Type B pancreatic cell (in vitro differentiated cells): ENCODE data around the gene LILRB3. TPM values are rescaled to one million over a fixed set of nuclear protein-coding genes. Genes with fewer than 3 reads are reported as not detected.
"Not testable (repeated sequence)": the region's sequence is repeated elsewhere in the genome, so short reads cannot be mapped to it uniquely, and the experiment has no call there.

ENCODE experiments used
- DNase-seq: peaks from one replicate; pipeline ENCODE4 v3.0.0; 2021; ENCODE audit warnings: mixed read lengths; ENCODE audit not compliant: unreplicated experiment; ENCODE audit errors: extremely low spot score
- H3K27ac Mint-ChIP-seq: 2 replicates; pipeline ENCODE4 v1.8.0; 2021; ENCODE audit warnings: mild to moderate bottlenecking, mixed read lengths
- H3K27me3 Mint-ChIP-seq: 2 replicates; pipeline ENCODE4 v1.8.0; 2021; ENCODE audit warnings: mixed read lengths
- H3K36me3 Mint-ChIP-seq: 2 replicates; pipeline ENCODE4 v1.8.0; 2021; ENCODE audit warnings: mixed read lengths
- H3K4me1 Mint-ChIP-seq: one replicate; pipeline ENCODE4 v1.8.0; 2021; ENCODE audit warnings: mixed read lengths; ENCODE audit not compliant: unreplicated experiment
- H3K4me3 Mint-ChIP-seq: 2 replicates; pipeline ENCODE4 v1.8.0; 2021; ENCODE audit warnings: mild to moderate bottlenecking, mixed read lengths
- H3K9me3 Mint-ChIP-seq: 2 replicates; pipeline ENCODE4 v1.8.0; 2021; ENCODE audit warnings: mixed read lengths
- total RNA-seq: library from RNA; stranded (reverse); gene quantifications from 2 replicates; pipeline ENCODE4 v1.2.1, GENCODE V29; 2021; ENCODE audit warnings: low replicate concordance
- TF ChIP-seq, protein P1 (sequence below): fragments of 200-600 bp; sonication (generic); conservative IDR thresholded peaks from 2 replicates; pipeline ENCODE4 v1.5.0; 2021; ENCODE audit warnings: antibody characterized with exemption, mild to moderate bottlenecking

Gene LILRB3
- total RNA-seq, 1 donor from 2014 or later = not detected

DNA sequence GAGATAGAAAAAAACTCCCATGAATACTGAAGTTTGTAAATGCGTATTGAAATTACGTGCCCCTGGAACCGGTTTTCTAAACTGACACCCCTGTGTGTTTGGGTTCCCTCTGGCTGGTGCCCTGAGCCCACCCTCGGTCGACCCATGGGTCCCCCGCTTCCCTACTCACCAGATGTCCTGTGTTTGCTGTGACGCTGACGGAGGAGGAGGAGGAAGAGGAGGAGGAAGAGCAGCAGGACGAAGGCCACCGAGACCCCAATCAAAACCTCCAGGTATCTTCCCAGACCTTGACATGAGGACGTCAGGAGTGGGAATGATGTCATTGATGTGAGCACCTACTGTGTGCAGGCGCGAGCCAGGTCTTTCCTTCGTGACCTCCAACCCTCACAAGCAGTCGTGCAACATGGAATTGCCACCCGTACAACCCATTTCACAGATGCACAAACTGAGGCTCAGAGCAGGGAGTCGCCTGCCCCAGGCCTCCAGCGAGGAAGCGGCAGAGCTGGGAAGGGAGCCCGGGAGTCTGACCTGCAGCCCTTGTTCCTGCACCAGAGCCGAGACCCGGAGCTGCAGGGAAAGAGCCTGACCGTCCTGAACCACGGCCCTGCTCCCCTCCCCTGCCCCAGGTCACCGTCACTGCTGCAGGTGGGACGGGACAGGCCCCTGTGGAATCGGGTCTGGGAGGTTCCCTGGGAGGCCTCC is 3.7 kb downstream of the LILRB3 start:
- no peaks in the 10 kb centered on the region for H3K9me3 Mint-ChIP-seq
- H3K4me1 Mint-ChIP-seq = peaks cover 7% of the 10 kb centered on the region
- TF ChIP-seq, protein P1, sequence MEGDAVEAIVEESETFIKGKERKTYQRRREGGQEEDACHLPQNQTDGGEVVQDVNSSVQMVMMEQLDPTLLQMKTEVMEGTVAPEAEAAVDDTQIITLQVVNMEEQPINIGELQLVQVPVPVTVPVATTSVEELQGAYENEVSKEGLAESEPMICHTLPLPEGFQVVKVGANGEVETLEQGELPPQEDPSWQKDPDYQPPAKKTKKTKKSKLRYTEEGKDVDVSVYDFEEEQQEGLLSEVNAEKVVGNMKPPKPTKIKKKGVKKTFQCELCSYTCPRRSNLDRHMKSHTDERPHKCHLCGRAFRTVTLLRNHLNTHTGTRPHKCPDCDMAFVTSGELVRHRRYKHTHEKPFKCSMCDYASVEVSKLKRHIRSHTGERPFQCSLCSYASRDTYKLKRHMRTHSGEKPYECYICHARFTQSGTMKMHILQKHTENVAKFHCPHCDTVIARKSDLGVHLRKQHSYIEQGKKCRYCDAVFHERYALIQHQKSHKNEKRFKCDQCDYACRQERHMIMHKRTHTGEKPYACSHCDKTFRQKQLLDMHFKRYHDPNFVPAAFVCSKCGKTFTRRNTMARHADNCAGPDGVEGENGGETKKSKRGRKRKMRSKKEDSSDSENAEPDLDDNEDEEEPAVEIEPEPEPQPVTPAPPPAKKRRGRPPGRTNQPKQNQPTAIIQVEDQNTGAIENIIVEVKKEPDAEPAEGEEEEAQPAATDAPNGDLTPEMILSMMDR = no peak
- no peak for DNase-seq
- no peak overlapping the region for H3K27ac Mint-ChIP-seq
- H3K4me3 Mint-ChIP-seq = no peak overlapping the region
- peaks cover 5% of the 10 kb centered on the region for H3K36me3 Mint-ChIP-seq
- peaks cover 9% of the 10 kb centered on the region for H3K27me3 Mint-ChIP-seq

DNA sequence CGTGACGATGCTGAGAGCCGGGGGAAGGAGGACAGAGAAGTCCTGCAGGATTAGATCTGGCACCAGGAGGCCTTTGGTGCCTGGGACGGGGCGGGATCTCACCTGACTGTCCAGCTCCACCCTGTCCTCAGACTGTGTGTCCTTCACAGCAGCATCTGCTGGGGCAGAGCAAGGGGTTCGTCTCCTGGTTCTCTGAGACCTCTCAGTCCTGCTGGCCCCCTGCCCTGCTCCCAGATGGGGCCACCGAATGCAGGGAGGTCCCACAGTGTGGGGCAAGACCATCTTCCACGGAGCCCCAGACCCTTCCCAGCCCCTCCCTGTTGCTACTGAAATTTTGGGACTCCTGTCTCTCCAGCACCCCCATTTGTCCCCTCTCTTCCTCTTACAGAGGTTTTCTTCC is 4.5 kb downstream of the LILRB3 start:
- H3K4me3 Mint-ChIP-seq = no peak overlapping the region
- TF ChIP-seq, protein P1 = no peak
- H3K27ac Mint-ChIP-seq = no peak overlapping the region
- H3K27me3 Mint-ChIP-seq = peaks cover 2% of the 10 kb centered on the region
- DNase-seq = no peak
- peaks cover 7% of the 10 kb centered on the region for H3K4me1 Mint-ChIP-seq
- H3K9me3 Mint-ChIP-seq = no peaks in the 10 kb centered on the region
- H3K36me3 Mint-ChIP-seq = peaks cover 5% of the 10 kb centered on the region

DNA sequence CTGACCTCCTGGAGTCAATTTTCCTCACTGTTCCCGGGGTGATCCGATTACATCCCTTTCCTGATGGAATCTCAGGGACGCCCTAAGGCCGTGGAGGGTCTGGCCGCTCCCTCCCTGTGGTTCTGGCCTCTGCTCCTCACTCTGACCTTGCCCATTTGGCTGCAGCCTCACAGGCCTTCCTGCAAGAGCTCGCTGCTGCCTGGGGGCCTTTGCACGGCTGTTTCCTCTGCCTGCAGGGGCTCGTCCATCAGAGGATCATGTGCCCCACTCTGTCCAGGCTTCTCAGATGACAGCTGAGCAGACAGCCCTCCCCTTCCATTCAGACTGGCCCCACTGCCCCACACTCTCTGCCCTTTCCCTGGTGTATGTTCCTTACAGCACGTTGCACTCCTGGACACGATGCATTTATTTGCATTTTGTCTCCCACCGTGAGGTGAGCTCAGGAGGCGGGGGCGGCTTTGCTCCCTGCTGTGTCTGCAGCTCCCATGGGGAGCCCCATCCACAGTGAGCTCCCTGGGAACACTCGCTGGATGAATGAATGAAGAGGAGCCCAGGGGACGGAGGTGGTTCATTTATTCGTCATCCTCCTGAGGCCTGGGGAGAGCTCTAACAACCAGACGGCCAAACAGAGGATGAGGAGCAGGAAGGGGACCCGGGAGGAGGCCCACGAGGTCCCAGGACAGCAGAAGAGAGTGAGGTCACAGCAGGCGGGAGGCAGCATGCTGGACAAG is 5.1 kb downstream of the LILRB3 start:
- H3K4me3 Mint-ChIP-seq = peak overlapping the region; percentile 45
- H3K9me3 Mint-ChIP-seq, H3K27ac Mint-ChIP-seq, H3K4me1 Mint-ChIP-seq, H3K27me3 Mint-ChIP-seq, H3K36me3 Mint-ChIP-seq, DNase-seq: not testable (repeated sequence)

DNA sequence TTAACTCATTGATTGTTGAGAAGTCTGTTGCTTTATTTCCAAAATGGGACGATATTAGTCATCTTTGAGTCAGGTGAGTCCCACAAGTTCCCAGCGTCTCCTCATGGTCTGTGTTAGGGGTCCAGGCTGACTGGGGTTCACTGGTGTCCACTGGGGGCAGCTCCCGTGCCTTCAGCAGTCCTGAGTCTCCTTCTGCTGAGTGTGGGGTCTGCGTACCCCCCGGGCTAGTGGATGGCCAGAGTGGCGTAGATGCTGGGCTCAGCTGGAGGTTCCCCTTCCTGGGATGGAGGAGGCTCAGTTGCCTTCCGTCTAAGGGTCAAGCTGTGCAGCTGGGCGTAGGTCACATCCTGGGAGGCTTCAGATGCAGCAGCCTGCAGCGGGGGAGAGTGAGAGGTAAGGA is 5.9 kb downstream of the LILRB3 start:
- no peak overlapping the region for H3K4me3 Mint-ChIP-seq
- peaks cover 7% of the 10 kb centered on the region for H3K4me1 Mint-ChIP-seq
- TF ChIP-seq, protein P1 = no peak
- H3K36me3 Mint-ChIP-seq = peaks cover 5% of the 10 kb centered on the region
- no peaks in the 10 kb centered on the region for H3K9me3 Mint-ChIP-seq
- no peak for DNase-seq
- no peaks in the 10 kb centered on the region for H3K27me3 Mint-ChIP-seq
- peak overlapping the region; percentile 9 for H3K27ac Mint-ChIP-seq

DNA sequence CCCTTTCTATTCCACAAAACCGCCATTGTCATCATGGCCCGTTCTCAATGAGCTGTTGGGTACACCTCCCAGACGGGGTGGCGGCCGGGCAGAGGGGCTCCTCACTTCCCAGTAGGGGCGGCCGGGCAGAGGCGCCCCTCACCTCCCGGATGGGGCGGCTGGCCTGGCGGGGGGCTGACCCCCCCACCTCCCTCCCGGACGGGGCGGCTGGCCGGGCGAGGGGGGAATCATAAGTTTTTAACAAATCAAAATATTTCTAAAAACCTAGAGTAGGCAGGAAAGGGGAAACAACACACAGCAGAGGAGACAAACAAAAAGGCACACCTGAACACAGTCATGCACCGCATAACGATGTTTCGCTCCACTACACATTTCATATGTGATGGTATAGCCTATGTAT is 8.1 kb downstream of the LILRB3 start:
- not testable (repeated sequence) for DNase-seq, H3K27me3 Mint-ChIP-seq, H3K9me3 Mint-ChIP-seq, H3K27ac Mint-ChIP-seq, H3K4me3 Mint-ChIP-seq
- Mint-ChIP-seq H3K4me1 (peaks cover 20% of the 10 kb centered on the region), H3K36me3 (peaks cover 18% of the 10 kb centered on the region)

DNA sequence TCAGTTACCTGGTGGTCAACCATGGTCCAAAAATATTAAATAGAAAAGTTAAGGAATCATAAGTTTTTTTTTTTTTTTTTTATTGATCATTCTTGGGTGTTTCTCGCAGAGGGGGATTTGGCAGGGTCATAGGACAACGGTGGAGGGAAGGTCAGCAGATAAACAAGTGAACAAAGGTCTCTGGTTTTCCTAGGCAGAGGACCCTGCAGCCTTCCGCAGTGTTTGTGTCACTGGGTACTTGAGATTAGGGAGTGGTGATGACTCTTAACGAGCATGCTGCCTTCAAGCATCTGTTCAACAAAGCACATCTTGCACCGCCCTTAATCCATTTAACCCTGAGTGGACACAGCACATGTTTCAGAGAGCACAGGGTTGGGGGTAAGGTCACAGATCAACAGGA is 8.6 kb downstream of the LILRB3 start:
- Mint-ChIP-seq H3K4me1 (peaks cover 21% of the 10 kb centered on the region), H3K36me3 (peaks cover 18% of the 10 kb centered on the region)
- not testable (repeated sequence) for DNase-seq, H3K9me3 Mint-ChIP-seq, H3K4me3 Mint-ChIP-seq, H3K27ac Mint-ChIP-seq, H3K27me3 Mint-ChIP-seq

DNA sequence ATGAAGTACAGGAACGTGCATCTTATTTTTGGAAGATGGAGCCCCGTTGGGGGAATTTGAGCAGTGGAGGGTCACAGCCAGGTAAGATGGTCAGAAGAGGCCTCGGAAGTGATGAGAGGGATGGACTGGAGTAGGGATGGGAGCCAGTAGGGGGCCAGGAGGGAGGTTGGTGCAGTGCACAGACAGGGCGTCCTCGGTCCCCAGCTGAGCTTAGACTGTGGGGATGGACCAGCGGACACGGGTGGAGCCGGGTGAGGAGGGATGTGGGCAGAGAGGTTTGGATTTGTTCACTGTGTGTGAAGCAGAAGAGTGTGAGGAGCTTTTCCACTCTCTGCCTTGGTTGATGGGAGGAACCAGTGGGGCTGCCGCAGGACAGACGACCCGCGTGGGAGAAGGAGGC is 11.6 kb downstream of the LILRB3 start:
- Mint-ChIP-seq H3K27me3 (no peaks in the 10 kb centered on the region), H3K36me3 (peaks cover 19% of the 10 kb centered on the region), H3K27ac (peak overlapping the region; percentile 95), H3K9me3 (peaks cover 6% of the 10 kb centered on the region), H3K4me3 (peak overlapping the region; percentile 75), H3K4me1 (peaks cover 27% of the 10 kb centered on the region)
- TF ChIP-seq, protein P1 = no peak
- DNase-seq = no peak
